BJ (cell line): ENCODE data around the gene PLEKHG3. TPM values are rescaled to one million over a fixed set of nuclear protein-coding genes. Genes with fewer than 3 reads are reported as not detected.

Experiments
- CTCF ChIA-PET: fragments of 350-600 bp; formaldehyde crosslinking; extraction: SDS; loops from one replicate; lab custom pipeline; 2021; ENCODE audit warnings: antibody characterized with exemption, inconsistent platforms; lab: Yijun Ruan, JAX
- POLR2A ChIA-PET: fragments of 300-600 bp; sonication (Branson Sonifier 250); formaldehyde crosslinking; extraction: SDS; loops from one replicate; lab custom pipeline; 2021; ENCODE audit warnings: antibody characterized with exemption; lab: Charles Lee
- DNase-seq: peaks from one replicate; pipeline ENCODE4 v3.0.0-alpha.2; 2011; ENCODE audit warnings: low read depth
- H3K27me3 ChIP-seq: 2 replicates; pipeline ENCODE4 v1.6.0; 2011; ENCODE audit warnings: low read length; ENCODE audit not compliant: control insufficient read depth, insufficient read depth
- H3K36me3 ChIP-seq: 2 replicates; pipeline ENCODE4 v1.5.1; 2011; ENCODE audit warnings: low read length; ENCODE audit not compliant: control insufficient read depth, insufficient read depth
- H3K4me3 ChIP-seq: 2 replicates; pipeline ENCODE4 v1.5.1; 2011; ENCODE audit warnings: low read depth, mild to moderate bottlenecking, control low read depth, low read length
- polyA plus RNA-seq: library from polyadenylated mRNA; depleted of rRNA; stranded (reverse); fragments of >200 nt; gene quantifications from 2 replicates; pipeline ENCODE4 v1.2.3, GENCODE V29; 2011
- TF ChIP-seq, protein P1 (sequence below): IDR thresholded peaks from 2 replicates; pipeline ENCODE4 v1.5.1; 2011; ENCODE audit warnings: low read depth, mild to moderate bottlenecking, control low read depth, inconsistent platforms, low read length, moderate library complexity; ENCODE audit not compliant: insufficient read depth

Gene PLEKHG3
- polyA plus RNA-seq, 1 experiment = 12.4 TPM

DNA sequence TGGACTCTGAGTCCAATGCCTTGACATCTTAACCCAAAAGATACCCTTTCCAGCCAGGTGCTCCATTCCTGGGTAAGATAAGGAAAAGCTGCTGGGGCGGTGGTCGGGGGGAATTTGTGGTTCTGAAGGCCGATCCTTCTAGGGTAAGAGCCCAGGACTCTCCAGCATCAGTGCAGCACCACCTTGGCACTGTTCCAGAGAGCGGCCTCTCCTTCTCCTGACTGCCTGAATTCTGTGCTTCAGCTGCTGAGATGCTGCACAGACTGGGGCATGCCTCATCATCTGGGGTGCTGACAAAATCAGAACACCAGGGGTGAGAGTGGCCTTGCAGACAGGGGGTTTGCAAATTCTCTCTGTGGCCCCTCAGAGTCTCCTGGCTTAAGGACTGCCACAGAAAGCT lies 88.0 kb downstream of the PLEKHG3 start:
- TF ChIP-seq, protein P1, sequence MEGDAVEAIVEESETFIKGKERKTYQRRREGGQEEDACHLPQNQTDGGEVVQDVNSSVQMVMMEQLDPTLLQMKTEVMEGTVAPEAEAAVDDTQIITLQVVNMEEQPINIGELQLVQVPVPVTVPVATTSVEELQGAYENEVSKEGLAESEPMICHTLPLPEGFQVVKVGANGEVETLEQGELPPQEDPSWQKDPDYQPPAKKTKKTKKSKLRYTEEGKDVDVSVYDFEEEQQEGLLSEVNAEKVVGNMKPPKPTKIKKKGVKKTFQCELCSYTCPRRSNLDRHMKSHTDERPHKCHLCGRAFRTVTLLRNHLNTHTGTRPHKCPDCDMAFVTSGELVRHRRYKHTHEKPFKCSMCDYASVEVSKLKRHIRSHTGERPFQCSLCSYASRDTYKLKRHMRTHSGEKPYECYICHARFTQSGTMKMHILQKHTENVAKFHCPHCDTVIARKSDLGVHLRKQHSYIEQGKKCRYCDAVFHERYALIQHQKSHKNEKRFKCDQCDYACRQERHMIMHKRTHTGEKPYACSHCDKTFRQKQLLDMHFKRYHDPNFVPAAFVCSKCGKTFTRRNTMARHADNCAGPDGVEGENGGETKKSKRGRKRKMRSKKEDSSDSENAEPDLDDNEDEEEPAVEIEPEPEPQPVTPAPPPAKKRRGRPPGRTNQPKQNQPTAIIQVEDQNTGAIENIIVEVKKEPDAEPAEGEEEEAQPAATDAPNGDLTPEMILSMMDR = no peak
- Histone ChIP-seq H3K4me3 (no peak overlapping the region), H3K36me3 (no peaks in the 10 kb centered on the region), H3K27me3 (no peaks in the 10 kb centered on the region)
- ChIA-PET POLR2A (no interaction called here), CTCF (interaction anchor here (0.9 to 9.4 kb wide), 3 partner anchors 9 to 31 kb away, joined by 3 to 67 read pairs (median 4); no protein-coding TSS in a partner anchor)
- no peak for DNase-seq

DNA sequence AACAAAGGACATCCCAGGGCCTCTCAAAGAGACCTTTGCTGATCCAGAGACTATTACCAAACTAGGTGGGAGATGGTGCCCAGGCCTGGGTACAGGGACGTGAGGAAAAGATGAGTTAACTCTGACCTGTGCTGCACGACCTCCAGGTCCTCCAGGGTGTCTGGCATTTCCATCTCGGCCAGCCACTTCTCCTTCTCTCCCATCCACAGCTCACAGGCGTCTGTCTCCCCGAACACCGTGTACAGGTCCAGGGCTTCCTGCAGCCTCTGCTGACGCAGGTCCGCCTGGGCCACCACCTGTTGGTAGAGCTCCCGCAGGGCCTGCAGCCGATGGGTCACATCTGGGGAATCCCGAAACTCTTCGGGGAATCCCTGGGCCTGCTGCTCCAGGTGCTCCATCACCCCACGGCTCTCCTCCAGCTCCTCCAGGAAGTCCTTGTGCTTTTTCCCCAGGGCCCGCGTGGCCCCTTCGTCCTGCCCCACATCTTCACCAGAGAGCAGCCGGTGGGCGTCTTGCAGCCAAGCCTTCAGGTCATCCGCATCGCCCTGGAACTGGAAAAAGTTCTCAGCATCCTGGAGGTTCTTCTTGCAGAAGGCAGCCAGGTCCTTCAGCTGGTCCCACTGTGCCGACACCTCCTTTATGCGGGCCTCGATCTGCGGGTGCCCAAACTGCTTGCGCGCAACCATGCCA lies 88.8 kb downstream of the PLEKHG3 start:
- no peaks in the 10 kb centered on the region for H3K36me3 ChIP-seq
- no peak overlapping the region for H3K4me3 ChIP-seq
- POLR2A ChIA-PET = no interaction called here
- CTCF ChIA-PET = interaction anchor here (0.6 to 9.4 kb wide), 6 partner anchors 8 to 301 kb away, joined by 3 to 67 read pairs (median 4); no protein-coding TSS in a partner anchor
- DNase-seq = no peak
- H3K27me3 ChIP-seq = no peaks in the 10 kb centered on the region
- TF ChIP-seq, protein P1 = no peak

DNA sequence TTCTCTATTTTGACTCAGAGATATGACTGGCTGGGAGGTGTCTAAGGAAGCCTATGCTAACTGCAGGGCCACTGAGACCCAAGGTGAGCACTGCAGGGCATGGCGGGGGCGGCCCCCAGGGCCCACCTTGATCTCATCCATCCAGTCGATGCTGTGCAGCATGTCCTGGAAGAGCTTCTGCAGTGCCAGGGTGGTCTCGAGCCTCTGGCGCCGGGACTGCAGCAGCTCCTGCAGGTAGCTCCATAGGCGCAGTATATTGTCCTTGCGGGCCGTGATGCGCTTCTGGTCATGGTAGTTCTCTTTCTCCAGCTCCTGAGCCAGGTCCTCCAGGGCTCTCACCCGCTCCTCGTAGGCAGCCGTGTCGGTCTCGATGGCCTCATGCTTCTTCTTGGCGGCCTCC lies 91.0 kb downstream of the PLEKHG3 start:
- Histone ChIP-seq H3K36me3 (no peaks in the 10 kb centered on the region), H3K27me3 (no peaks in the 10 kb centered on the region), H3K4me3 (no peak overlapping the region)
- CTCF ChIA-PET = interaction anchor here (0.6 to 3.4 kb wide), 7 partner anchors 9 to 123 kb away, joined by 3 to 19 read pairs (median 3); no protein-coding TSS in a partner anchor
- no peak for DNase-seq
- POLR2A ChIA-PET = no interaction called here
- TF ChIP-seq, protein P1 = no peak

DNA sequence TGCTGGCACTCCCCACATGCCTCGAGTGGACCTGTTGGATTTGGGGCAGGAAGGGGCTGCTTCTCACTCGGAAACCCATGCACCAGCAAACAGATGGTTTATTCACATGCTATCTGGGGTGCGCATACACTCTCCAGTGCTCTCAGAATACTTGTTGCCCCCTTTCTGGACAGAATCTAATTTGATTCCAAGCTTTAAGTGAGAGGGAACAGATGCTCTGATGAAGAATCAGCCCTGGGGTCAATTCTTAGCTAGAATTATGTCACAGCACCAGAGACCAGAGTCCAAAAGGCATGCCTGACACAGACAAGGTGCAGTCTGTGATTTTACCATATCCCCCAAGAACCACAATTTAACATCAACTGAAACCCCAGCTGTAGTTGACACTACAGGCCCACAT lies 91.7 kb downstream of the PLEKHG3 start:
- TF ChIP-seq, protein P1 = no peak
- no peaks in the 10 kb centered on the region for H3K27me3 ChIP-seq
- ChIA-PET POLR2A (no interaction called here), CTCF (interaction anchor here (1.1 to 3.4 kb wide), 6 partner anchors 9 to 124 kb away, joined by 3 to 19 read pairs (median 4); no protein-coding TSS in a partner anchor)
- no peak for DNase-seq
- H3K4me3 ChIP-seq = no peak overlapping the region
- no peaks in the 10 kb centered on the region for H3K36me3 ChIP-seq

DNA sequence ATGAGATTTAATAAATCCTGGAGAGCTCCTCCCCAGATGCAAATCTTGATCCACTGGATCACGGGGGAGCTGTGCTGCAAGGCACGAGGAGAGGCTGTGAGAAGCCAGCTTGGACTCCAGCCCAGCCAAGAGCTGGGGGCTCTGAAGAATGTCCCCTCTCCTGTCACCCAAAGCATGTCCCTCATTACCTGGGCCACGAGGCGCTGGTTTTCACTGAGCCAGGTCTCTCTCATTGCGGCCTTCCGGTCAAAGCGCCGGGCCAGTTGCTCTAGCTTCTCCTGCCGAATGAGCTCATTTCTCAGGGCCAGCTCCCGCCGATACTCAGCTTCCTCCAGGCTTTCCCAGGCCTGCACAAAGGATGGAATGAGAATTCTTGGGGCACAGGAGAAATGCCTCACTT lies 92.1 kb downstream of the PLEKHG3 start:
- TF ChIP-seq, protein P1 = no peak
- CTCF ChIA-PET = interaction anchor here (1.4 to 3.4 kb wide), 3 partner anchors 10 to 124 kb away, joined by 3 to 19 read pairs (median 4); no protein-coding TSS in a partner anchor
- H3K27me3 ChIP-seq = no peaks in the 10 kb centered on the region
- H3K4me3 ChIP-seq = no peak overlapping the region
- POLR2A ChIA-PET = no interaction called here
- H3K36me3 ChIP-seq = no peaks in the 10 kb centered on the region
- no peak for DNase-seq
